ENCODE data around the gene CNPPD1.

Gene CNPPD1

DNA sequence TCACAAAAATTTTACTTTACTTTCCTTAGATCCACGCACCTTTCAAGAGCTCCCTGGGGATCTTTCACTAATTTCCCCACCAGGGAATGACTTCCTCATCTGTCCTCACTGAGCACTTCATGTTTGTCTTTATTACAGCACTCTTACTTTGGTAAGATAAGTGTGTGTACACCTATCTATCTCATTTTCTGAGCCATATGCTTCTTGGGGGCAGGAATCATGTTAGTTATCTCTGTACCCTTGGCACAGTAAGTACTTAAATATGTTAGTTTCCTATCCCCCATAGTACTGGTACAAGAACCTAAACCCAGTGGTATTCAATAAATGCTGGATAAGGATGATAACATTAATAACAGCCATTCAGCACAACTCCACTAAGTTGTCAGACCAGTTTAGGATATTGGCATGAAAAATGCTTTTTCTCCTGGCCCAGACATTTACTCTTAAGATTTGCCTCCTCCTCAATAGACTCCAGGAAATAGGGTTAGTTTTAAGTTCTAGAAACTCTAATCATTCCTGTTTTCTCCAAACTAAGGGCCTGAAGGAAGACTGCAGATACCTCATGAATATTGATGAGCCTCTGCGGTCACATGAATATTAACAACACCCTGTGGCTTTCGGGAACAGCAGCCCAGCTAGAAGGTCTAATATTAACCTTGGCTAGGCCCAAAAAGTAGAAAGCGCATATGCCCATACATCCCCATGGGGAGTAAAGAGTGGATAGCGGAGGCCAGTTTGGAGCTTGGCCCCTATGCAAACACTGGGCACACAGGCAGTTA lies 54.3 kb downstream of the CNPPD1 start:
- no peak for DNase-seq (ENCODE audit: low read depth in 2 of 2)
